Endothelial cell of umbilical vein (primary cell): ENCODE results near the gene DUS1L. TPM values are rescaled to one million over a fixed set of nuclear protein-coding genes. Genes with fewer than 3 reads are reported as not detected.
A peak's percentile ranks its signal among the peaks of the same experiment; 100 is the strongest.

ENCODE experiments used
- BruUV-seq: library from RNA; stranded (reverse); fragments of 400-500 nt; replicated peaks from 2 replicates; lab custom pipeline; 2021; lab: Mats Ljungman, UMichigan
- CTCF ChIA-PET: fragments of 300-600, 350-600 bp; sonication (Branson Sonifier 250); formaldehyde crosslinking; loops from one replicate; lab custom pipeline; 2021; ENCODE audit warnings: antibody characterized with exemption, inconsistent platforms; lab: Charles Lee
- POLR2A ChIA-PET: fragments of 300-600, 350-600 bp; sonication (Branson Sonifier 250); formaldehyde crosslinking; loops from one replicate; lab custom pipeline; 2021; ENCODE audit warnings: antibody characterized with exemption, inconsistent platforms; lab: Charles Lee
- DNase-seq: peaks from one replicate; pipeline ENCODE4 v3.0.0-alpha.2; 2011; ENCODE audit warnings: low read depth, low spot score
- FAIRE-seq: peaks from 2 replicates; lab custom pipeline; 2011; peaks lifted over from hg19 to GRCh38; lab: Jason Lieb, UNC
- H2AFZ ChIP-seq: 2 replicates; pipeline ENCODE4 v1.6.0; 2012; ENCODE audit warnings: low read depth, low read length, control low read depth, inconsistent platforms
- H3K27ac ChIP-seq: 2 replicates; pipeline ENCODE4 v1.5.1; 2011; ENCODE audit warnings: low read depth, mild to moderate bottlenecking, control low read depth, low read length, moderate library complexity; ENCODE audit not compliant: insufficient read depth
- H3K27me3 ChIP-seq, 2 experiments: 2 replicates each; pipeline versions ENCODE4 v1.6.0 to v1.6.1; 2011; ENCODE audit warnings: low read length in 2 of 2, mixed read lengths in 1 of 2; ENCODE audit not compliant: control insufficient read depth in 2 of 2, insufficient read depth in 2 of 2
- H3K36me3 ChIP-seq, 2 experiments: 2 replicates in 1 of 2; 3 replicates in 1 of 2; pipeline ENCODE4 v1.5.1; 2011; ENCODE audit warnings: low read length in 2 of 2, mild to moderate bottlenecking in 1 of 2, moderate library complexity in 1 of 2; ENCODE audit not compliant: control insufficient read depth in 2 of 2, insufficient read depth in 2 of 2; ENCODE audit errors: extremely low read depth in 1 of 2
- H3K4me1 ChIP-seq: 3 replicates; pipeline ENCODE4 v1.5.1; 2011; ENCODE audit warnings: mild to moderate bottlenecking, low read length; ENCODE audit not compliant: control insufficient read depth, insufficient read depth; ENCODE audit errors: extremely low read depth
- H3K4me2 ChIP-seq: 2 replicates; pipeline ENCODE4 v1.6.1; 2011; ENCODE audit warnings: low read length, control low read depth, mixed read lengths; ENCODE audit not compliant: insufficient read depth
- H3K4me3 ChIP-seq, 3 experiments: fragments of 200-600 bp in 1 of 3; sonication (generic), shearing (Covaris generic) in 1 of 3; replicated peaks in 1 of 3; 2 replicates each; pipeline ENCODE4 v1.5.1; 2011 to 2016; ENCODE audit warnings: control low read depth in 3 of 3, low read length in 3 of 3, mild to moderate bottlenecking in 2 of 3, inconsistent platforms in 1 of 3, low read depth in 1 of 3, moderate library complexity in 1 of 3; ENCODE audit not compliant: insufficient read depth in 1 of 3
- H3K79me2 ChIP-seq: 2 replicates; pipeline ENCODE4 v1.6.0; 2012; ENCODE audit warnings: low read length, inconsistent platforms; ENCODE audit not compliant: control insufficient read depth, insufficient read depth
- H3K9ac ChIP-seq: replicated peaks from 2 replicates; pipeline ENCODE3; 2011; ENCODE audit warnings: low read length, control low read depth; ENCODE audit not compliant: insufficient read depth; ENCODE audit errors: extremely low read depth
- H3K9me1 ChIP-seq: replicated peaks from 3 replicates; pipeline ENCODE4 v1.6.0; 2011; ENCODE audit warnings: mild to moderate bottlenecking, low read length; ENCODE audit not compliant: control insufficient read depth, insufficient read depth; ENCODE audit errors: extremely low read depth
- H3K9me3 ChIP-seq: replicated peaks from 2 replicates; pipeline ENCODE4 v1.5.1; 2012; ENCODE audit warnings: low read length, inconsistent platforms; ENCODE audit not compliant: control insufficient read depth, insufficient read depth
- H4K20me1 ChIP-seq: replicated peaks from 2 replicates; pipeline ENCODE3; 2011; ENCODE audit warnings: mild to moderate bottlenecking, low read length; ENCODE audit not compliant: control insufficient read depth, insufficient read depth; ENCODE audit errors: extremely low read depth
- CTCF ChIP-seq, 2 donors: IDR thresholded peaks; 1 replicate in 1 of 2; 2 replicates in 1 of 2; pipeline ENCODE4 v1.5.1; 2011; ENCODE audit warnings: low read length in 2 of 2, mild to moderate bottlenecking in 2 of 2, moderate library complexity in 2 of 2, control low read depth in 1 of 2, inconsistent platforms in 1 of 2, low read depth in 1 of 2; ENCODE audit not compliant: insufficient read depth in 1 of 2; ENCODE audit errors: extremely low read depth in 1 of 2
- EZH2 ChIP-seq: IDR thresholded peaks from 2 replicates; pipeline ENCODE4 v1.6.1; 2012; ENCODE audit warnings: borderline replicate concordance, low read depth, mild to moderate bottlenecking, moderate library complexity, low read length, inconsistent platforms; ENCODE audit not compliant: severe bottlenecking
- FOS ChIP-seq: IDR thresholded peaks from 2 replicates; pipeline ENCODE4 v1.6.1; 2011; ENCODE audit warnings: mild to moderate bottlenecking, low read length, moderate library complexity, borderline replicate concordance; ENCODE audit not compliant: insufficient read depth
- dilution Hi-C: fragments of 300-500 bp; cut with MboI; formaldehyde crosslinking; loops from one replicate; pipeline ENCODE4 v1.15.0; 2019; ENCODE audit warnings: low sequenced_read_pairs; ENCODE audit not compliant: extremely low pct_ligation_motif_present
- intact Hi-C: fragments of 100-400 bp; cut with micrococcal nuclease; formaldehyde crosslinking; loops from one replicate; pipeline ENCODE4 v1.10.0; 2022
- polyA plus RNA-seq, 4 experiments: library from polyadenylated mRNA; depleted of rRNA in 3 of 4; stranded (reverse) in 3 of 4; unstranded in 1 of 4; fragments of >200 nt; gene quantifications; 2 replicates each; pipeline versions ENCODE4 v1.2.1 to v1.2.3, GENCODE V29; 2011 to 2012; ENCODE audit warnings: missing spikeins in 1 of 4
- total RNA-seq: library from RNA; stranded (reverse); gene quantifications from 2 replicates; pipeline ENCODE4 v1.2.3, GENCODE V29; 2021

Gene DUS1L
- total and polyA plus RNA-seq, 2 donors (not counting 3 experiments of a cell fraction or from before 2014, with no cell fraction given): 60.1 to 92.9 TPM

- H3K4me1 ChIP-seq: peaks cover 12% of the 10 kb centered on the region
- no peak overlapping the region for H3K9ac ChIP-seq
- no peaks in the 10 kb centered on the region for H4K20me1 ChIP-seq
- intact Hi-C loops (loop anchor here (5.0 to 10.0 kb wide), 2 partner anchors 43 to 195 kb away; partner anchors contain the start of genes ASPSCR1 and CCDC57), dilution Hi-C loops (no loop called here)
- ChIA-PET CTCF (interaction anchor here (0.7 to 9.1 kb wide), 25 partner anchors 8 to 291 kb away, joined by 3 to 345 read pairs (median 5); partner anchors contain the start of genes DCXR, MAFG, NOTUM and RAC3), POLR2A (no interaction called here)
- no peaks in the 10 kb centered on the region for H3K9me1 ChIP-seq
- H3K9me3 ChIP-seq: no peaks in the 10 kb centered on the region
- H3K4me2 ChIP-seq: no peak overlapping the region
- TF ChIP-seq EZH2 (no peak), CTCF (IDR thresholded peaks at IDR 0.05; ENCODE audit: extremely low read depth in 1 of 2, insufficient read depth in 1 of 2, low read depth in 1 of 2, low read length in 2 of 2) (peak; percentile 79 to 94), FOS (no peak)
- no peak overlapping the region for H3K4me3 ChIP-seq
- no peak overlapping the region for H3K27ac ChIP-seq
- H3K27me3 ChIP-seq: no peaks in the 10 kb centered on the region
- DNase-seq (peak; percentile 39), FAIRE-seq (no peak)
- H3K36me3 ChIP-seq: no peaks in the 10 kb centered on the region
- H2AFZ ChIP-seq: no peak overlapping the region
- H3K79me2 ChIP-seq: peaks cover 5% of the 10 kb centered on the region
- no TSS peak for BruUV-seq
Observed at GRCh38 chr17:82019690-82020571, 45.7 kb downstream of the DUS1L start.
